Mucosa of descending colon (tissue), 3 donors: Measurements from ENCODE around the gene NCR1. TPM values are rescaled to one million over a fixed set of nuclear protein-coding genes. Genes with fewer than 3 reads are reported as not detected.
"Not testable (repeated sequence)": the region's sequence is repeated elsewhere in the genome, so short reads cannot be mapped to it uniquely, and the experiment has no call there.

ENCODE experiments used
- ATAC-seq: fragments of 200-7000 bp; cut with Tn5 transposase; one replicate; pipeline ENCODE4 v1.9.1; 2020; ENCODE audit warnings: mild to moderate bottlenecking, moderate library complexity
- DNase-seq, 3 donors: peaks; one replicate each; pipeline ENCODE4 v3.0.0-alpha.2; 2020
- H3K36me3 ChIP-seq: fragments of 200-600 bp; one replicate; pipeline ENCODE4 v1.8.0; 2021; ENCODE audit warnings: low read depth, mild to moderate bottlenecking
- H3K4me1 ChIP-seq: fragments of 200-600 bp; one replicate; pipeline ENCODE4 v1.8.0; 2021; ENCODE audit warnings: low read depth, mild to moderate bottlenecking
- H3K4me3 ChIP-seq: fragments of 200-600 bp; one replicate; pipeline ENCODE4 v1.8.0; 2021; ENCODE audit warnings: mild to moderate bottlenecking
- H3K9me3 ChIP-seq: fragments of 200-600 bp; one replicate; pipeline ENCODE4 v1.8.0; 2021; ENCODE audit warnings: mild to moderate bottlenecking
- intact Hi-C, 2 donors: fragments of 100-400 bp; cut with DNase I in 1 of 2; cut with micrococcal nuclease in 1 of 2; formaldehyde crosslinking; loops; one replicate each; pipeline versions ENCODE4 v1.11.0 to v1.11.1; 2022; cut with DNase I, micrococcal nuclease
- total RNA-seq, 3 donors: library from RNA; stranded (reverse); fragmentation: NEBNext Ultra II Directional in 2 of 3; extraction: Animal tissue kit (Norgen Biotek cat#: 25700) in 2 of 3; gene quantifications; one replicate each; pipeline versions ENCODE4 v1.2.1 to v1.2.4, GENCODE V29; 2021 to 2023
- TF ChIP-seq, protein P1 (sequence below): fragments of 200-600 bp; IDR thresholded peaks from one replicate; pipeline ENCODE4 v1.8.0; 2022; ENCODE audit warnings: antibody characterized with exemption, mild to moderate bottlenecking
- donor health status: DM: no; HTN: no; CAD: no; lungs with moderate emphysema.
- donor health status: DM: no; HTN: no; CAD: no.
- donor health status: DM: no; HTN: yes; CAD: no.

The NCR1 gene
- total RNA-seq, 3 donors from 2014 or later, result 0.39 to 0.98 (median 0.73) TPM

DNA sequence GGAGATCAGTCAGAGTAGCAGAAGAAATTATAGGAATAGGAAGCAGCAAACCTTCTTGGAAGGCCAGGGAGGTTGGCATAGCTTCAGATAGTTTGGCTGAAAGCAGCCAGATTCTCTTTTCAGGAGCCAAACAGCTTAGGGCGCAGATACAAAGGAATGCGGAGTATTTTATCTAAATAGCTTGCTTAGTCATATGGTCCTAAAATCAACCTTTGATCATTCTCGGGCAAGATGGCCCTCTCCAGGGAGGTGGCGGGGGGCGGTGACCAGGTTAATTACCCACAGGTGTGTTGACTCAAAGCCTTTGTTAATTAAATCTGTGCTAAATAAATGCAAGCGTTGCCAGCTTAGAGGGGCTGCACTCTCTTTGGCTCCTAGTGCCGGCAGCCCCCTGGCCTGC is 12.5 kb upstream of the NCR1 start:
- ATAC-seq, result no peak
- intact Hi-C loops, result no loop called here

DNA sequence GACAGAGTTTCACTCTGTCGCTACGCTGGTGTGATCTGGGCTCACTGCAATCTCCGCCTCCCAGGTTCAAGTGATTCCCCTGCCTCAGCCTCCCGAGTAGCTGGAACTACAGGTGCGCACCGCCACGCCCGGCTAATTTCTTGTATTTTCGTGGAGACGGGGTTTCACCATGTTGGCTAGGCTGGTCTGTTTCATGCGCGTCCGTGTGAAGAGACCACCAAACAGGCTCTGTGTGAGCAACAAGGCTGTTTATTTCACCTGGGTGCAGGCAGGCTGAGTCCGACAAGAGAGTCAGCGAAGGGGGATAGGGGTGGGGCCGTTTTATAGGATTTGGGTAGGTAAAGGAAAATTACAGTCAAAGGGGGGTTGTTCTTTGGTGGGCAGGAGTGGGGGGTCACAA is 11.8 kb upstream of the NCR1 start:
- H3K36me3 ChIP-seq, H3K4me3 ChIP-seq, ATAC-seq, intact Hi-C loops, H3K9me3 ChIP-seq, DNase-seq, H3K4me1 ChIP-seq: not testable (repeated sequence)

More for the DNA sequence above, 12.5 kb upstream of the NCR1 start:
- TF ChIP-seq, protein P1, sequence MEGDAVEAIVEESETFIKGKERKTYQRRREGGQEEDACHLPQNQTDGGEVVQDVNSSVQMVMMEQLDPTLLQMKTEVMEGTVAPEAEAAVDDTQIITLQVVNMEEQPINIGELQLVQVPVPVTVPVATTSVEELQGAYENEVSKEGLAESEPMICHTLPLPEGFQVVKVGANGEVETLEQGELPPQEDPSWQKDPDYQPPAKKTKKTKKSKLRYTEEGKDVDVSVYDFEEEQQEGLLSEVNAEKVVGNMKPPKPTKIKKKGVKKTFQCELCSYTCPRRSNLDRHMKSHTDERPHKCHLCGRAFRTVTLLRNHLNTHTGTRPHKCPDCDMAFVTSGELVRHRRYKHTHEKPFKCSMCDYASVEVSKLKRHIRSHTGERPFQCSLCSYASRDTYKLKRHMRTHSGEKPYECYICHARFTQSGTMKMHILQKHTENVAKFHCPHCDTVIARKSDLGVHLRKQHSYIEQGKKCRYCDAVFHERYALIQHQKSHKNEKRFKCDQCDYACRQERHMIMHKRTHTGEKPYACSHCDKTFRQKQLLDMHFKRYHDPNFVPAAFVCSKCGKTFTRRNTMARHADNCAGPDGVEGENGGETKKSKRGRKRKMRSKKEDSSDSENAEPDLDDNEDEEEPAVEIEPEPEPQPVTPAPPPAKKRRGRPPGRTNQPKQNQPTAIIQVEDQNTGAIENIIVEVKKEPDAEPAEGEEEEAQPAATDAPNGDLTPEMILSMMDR, result no peak
- Histone ChIP-seq H3K9me3 (no peaks in the 10 kb centered on the region), H3K36me3 (no peaks in the 10 kb centered on the region), H3K4me1 (no peaks in the 10 kb centered on the region), H3K4me3 (no peak overlapping the region)
- DNase-seq, result no peak

DNA sequence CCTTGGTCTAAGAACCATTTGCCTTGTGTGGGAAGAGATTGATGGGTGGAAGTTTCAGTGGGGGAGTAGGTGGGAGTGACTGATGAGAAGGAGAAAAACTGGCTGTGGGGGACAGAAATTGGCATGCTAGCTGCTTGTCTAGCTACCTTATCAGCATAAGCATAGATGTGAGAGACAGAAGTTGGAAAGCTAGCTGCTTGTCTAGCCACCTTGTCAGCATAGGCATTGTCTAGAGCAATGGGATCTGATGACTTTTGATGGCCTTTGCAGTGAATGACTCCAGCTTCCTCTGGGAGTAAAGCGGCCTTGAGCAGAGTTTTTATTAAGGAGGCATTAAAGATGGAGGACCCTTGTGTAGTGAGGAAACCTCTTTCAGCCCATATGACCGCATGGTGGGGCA is 9.9 kb upstream of the NCR1 start:
- no peak overlapping the region for H3K4me3 ChIP-seq
- TF ChIP-seq, protein P1, result no peak
- DNase-seq (no peak), ATAC-seq (no peak)
- H3K9me3 ChIP-seq, result no peaks in the 10 kb centered on the region
- H3K36me3 ChIP-seq, result no peaks in the 10 kb centered on the region
- intact Hi-C loops, result no loop called here
- no peaks in the 10 kb centered on the region for H3K4me1 ChIP-seq

DNA sequence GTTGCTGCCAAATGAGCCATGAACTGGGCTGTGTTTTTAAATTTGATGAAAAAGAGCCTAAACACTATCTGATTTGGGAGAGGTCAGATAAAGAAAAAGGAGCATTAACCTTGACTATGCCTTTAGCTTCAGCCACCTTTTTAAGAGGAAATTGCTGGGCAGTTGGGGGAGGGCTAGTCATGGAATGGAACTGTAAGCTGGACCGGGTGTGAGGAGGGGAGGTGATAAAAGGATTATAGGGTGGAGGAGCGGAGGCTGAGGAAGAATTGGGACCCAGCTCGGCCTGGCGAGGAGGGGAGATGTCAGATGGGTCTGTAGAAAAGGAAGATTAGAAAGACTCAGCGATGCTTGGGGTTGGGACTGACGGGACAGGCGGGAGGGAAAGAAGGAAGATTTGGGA is 7.3 kb upstream of the NCR1 start:
- H3K4me3 ChIP-seq, intact Hi-C loops, H3K9me3 ChIP-seq, ATAC-seq, DNase-seq, H3K4me1 ChIP-seq, H3K36me3 ChIP-seq: not testable (repeated sequence)

DNA sequence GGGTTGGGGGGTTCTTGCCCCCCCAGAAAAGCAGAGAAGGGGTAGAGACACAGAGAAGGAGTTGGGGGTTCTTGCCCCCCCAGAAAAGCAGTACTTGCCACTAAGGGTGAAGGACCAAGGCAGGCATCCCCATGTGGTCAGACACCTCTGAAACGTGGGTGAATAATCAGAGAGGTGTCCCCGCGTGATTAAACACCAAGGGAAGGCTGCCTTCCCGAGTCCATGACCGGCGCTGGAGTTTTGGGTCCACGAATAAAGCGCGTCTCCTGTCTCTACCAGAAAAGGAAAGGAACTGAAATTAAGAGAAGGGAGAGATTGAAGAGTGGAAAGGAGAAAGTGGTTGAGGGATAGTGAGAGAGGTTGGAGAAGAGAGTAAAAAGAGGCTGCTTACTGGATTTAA is 6.3 kb upstream of the NCR1 start:
- intact Hi-C loops, DNase-seq, ATAC-seq, H3K4me1 ChIP-seq, H3K36me3 ChIP-seq, H3K4me3 ChIP-seq, H3K9me3 ChIP-seq: not testable (repeated sequence)

DNA sequence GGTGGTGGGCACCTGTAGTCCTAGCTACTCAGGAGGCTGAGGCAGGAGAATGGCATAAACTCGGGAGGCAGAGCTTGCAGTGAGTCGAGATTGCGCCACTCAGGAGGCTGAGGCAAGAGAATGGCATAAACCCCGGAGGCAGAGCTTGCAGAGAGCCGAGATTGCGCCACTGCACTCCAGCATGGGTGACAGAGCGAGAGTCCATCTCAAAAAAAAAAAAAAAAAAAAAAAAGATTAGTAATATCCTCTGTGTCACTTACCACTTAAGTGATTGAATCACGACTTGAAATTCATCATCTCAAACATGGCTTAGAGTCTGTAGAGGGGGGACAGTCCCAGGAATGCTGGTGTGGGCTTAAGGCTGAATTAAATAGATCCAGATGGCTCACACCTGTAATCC is 4.8 kb upstream of the NCR1 start:
- DNase-seq, result peak in 1 of 3 donors; percentile 59
- H3K9me3 ChIP-seq, H3K36me3 ChIP-seq, H3K4me3 ChIP-seq, ATAC-seq, H3K4me1 ChIP-seq, intact Hi-C loops: not testable (repeated sequence)

DNA sequence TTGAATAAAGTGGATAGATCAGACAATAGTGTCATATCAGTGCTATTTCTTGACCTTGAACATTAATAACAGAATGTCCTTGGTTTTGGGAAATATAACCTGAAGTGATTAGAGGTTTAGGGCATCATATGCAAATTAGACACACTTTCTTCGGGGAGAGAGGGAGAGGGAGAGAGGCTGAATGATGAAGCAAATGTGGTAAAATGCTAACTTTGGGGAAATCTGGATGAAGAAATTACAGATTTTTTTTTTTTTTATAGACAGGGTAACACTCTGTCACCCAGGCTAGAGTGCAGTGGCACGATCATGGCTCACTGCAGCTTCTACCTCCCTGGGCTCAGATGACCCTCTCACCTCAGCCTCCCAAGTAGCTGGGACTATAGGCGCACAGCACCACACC is 3.9 kb upstream of the NCR1 start:
- no peak for ATAC-seq

DNA sequence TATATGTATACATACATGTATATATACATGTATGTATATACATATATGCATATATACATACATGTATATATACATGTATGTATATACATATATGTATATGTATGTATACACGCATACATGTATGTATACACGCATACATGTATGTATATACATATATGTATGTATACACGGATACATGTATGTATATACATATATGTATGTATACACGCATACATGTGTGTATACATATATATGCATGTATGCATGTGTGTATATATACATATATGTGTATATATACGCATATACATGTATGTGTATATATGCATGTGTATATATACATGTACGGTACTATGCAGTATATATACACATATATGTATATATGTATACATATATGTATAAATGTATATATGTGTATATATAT is 2.6 kb upstream of the NCR1 start:
- intact Hi-C loops, result no loop called here
- H3K4me1 ChIP-seq, result no peaks in the 10 kb centered on the region
- no peaks in the 10 kb centered on the region for H3K36me3 ChIP-seq
- TF ChIP-seq, protein P1, result no peak
- DNase-seq (no peak), ATAC-seq (no peak)
- H3K4me3 ChIP-seq, result no peak overlapping the region
- H3K9me3 ChIP-seq, result no peaks in the 10 kb centered on the region

More for the DNA sequence above, 3.9 kb upstream of the NCR1 start:
- TF ChIP-seq, protein P1, result no peak
- Histone ChIP-seq H3K36me3 (no peaks in the 10 kb centered on the region), H3K4me3 (no peak overlapping the region), H3K9me3 (no peaks in the 10 kb centered on the region), H3K4me1 (no peaks in the 10 kb centered on the region)
- intact Hi-C loops, result no loop called here
- no peak for DNase-seq

DNA sequence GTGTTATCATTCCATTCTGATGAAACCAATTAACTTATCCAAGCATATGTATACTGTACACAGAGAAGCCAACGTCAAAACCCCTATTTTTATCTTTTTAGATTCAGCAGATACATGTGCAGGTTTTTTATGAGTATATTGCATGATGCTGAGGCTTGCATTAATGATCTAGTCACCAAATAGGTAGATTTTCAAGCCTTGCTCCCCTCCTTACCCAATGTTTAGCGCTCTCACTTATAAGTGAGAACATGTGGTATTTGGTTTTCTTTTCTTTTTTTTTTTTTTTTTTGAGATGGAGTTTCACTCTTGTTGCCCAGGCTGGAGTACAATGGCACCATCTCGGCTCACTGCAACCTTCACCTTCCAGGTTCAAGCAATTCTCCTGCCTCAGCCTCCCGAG is 1.7 kb upstream of the NCR1 start:
- H3K4me3 ChIP-seq, H3K9me3 ChIP-seq, ATAC-seq, DNase-seq, H3K4me1 ChIP-seq, intact Hi-C loops, H3K36me3 ChIP-seq: not testable (repeated sequence)
